GM10248 (cell line): ENCODE data around the gene ARMC2.

Source experiments
- CTCF ChIA-PET: fragments of 300-600 bp; sonication (Branson Sonifier 250); formaldehyde crosslinking; extraction: SDS; loops from one replicate; lab custom pipeline; 2021; ENCODE audit warnings: antibody characterized with exemption; lab: Yijun Ruan, JAX
- POLR2A ChIA-PET: fragments of 350-650 bp; sonication (Branson Sonifier 250); formaldehyde crosslinking; extraction: SDS; loops from one replicate; lab custom pipeline; 2020; ENCODE audit warnings: antibody characterized with exemption; lab: Yijun Ruan, JAX
- DNase-seq: peaks from one replicate; pipeline ENCODE4 v3.0.0; 2012; ENCODE audit errors: extremely low spot score
- TF ChIP-seq, protein P1 (sequence below): IDR thresholded peaks from 2 replicates; pipeline ENCODE4 v1.5.1; 2012; ENCODE audit warnings: mild to moderate bottlenecking, low read depth; ENCODE audit errors: extremely low read depth, missing control alignments, control extremely low read depth

ARMC2 gene

DNA sequence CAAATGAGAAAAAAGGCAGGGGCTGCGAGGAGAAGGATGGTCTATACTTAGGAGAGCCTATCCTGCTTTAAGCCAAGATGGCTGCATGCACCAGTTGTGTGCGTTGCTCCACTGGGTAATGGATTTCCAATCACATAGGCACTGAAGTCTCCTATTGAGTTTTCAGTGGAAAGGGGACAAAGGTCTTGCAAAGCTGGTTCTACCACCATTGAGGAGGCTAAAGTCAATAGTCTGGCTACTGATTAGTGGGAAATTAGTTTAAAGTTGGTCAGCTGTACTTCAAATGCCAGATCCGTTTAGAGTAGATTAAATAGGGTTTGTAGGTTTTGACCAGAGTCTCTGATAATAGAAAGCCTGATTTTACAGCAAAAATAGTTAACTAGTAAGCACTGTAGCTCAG lies 141.5 kb downstream of the ARMC2 start:
- POLR2A ChIA-PET, result no interaction called here
- TF ChIP-seq, protein P1, sequence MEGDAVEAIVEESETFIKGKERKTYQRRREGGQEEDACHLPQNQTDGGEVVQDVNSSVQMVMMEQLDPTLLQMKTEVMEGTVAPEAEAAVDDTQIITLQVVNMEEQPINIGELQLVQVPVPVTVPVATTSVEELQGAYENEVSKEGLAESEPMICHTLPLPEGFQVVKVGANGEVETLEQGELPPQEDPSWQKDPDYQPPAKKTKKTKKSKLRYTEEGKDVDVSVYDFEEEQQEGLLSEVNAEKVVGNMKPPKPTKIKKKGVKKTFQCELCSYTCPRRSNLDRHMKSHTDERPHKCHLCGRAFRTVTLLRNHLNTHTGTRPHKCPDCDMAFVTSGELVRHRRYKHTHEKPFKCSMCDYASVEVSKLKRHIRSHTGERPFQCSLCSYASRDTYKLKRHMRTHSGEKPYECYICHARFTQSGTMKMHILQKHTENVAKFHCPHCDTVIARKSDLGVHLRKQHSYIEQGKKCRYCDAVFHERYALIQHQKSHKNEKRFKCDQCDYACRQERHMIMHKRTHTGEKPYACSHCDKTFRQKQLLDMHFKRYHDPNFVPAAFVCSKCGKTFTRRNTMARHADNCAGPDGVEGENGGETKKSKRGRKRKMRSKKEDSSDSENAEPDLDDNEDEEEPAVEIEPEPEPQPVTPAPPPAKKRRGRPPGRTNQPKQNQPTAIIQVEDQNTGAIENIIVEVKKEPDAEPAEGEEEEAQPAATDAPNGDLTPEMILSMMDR, result no peak
- CTCF ChIA-PET, result interaction anchor here (1.5 kb wide), 1 partner anchor 22 kb away, joined by 3 read pairs; no protein-coding TSS in a partner anchor
- DNase-seq, result no peak

DNA sequence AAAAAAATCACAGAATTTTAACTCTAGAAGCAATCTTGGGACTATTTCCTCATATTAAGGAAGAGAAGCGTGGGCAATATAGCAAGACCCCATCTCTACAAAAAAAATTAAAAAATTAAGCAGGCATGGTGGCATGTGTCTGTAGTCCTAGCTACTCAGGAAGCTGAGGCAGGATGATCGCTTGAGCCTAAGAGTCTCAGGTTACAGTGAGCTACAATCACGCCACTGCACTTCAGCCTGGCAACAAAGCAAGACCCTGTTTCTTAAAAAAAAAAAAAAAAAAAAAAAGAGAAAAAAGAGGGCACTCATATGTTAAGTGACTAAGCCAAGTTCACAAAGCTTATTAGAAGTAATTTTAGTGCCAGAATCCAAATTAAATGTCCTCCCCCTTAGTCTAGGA lies 145.7 kb downstream of the ARMC2 start:
- POLR2A ChIA-PET, result no interaction called here
- CTCF ChIA-PET, result no interaction called here
- DNase-seq, result no peak
- TF ChIP-seq, protein P1, result no peak

- ChIA-PET POLR2A (no interaction called here), CTCF (no interaction called here)
- TF ChIP-seq, protein P1, result no peak
- no peak for DNase-seq
Observed at GRCh38 chr6:108995296-108995695, 147.1 kb downstream of the ARMC2 start.

GRCh38 chr6:108996208-108996607 lies 148.0 kb downstream of the ARMC2 start:
- ChIA-PET CTCF (interaction anchor here (1.6 kb wide), 1 partner anchor 9 kb away, joined by 4 read pairs; no protein-coding TSS in a partner anchor), POLR2A (no interaction called here)
- TF ChIP-seq, protein P1, result no peak
- no peak for DNase-seq

GRCh38 chr6:108998485-108998884 lies 150.3 kb downstream of the ARMC2 start:
- TF ChIP-seq, protein P1, result no peak
- DNase-seq, result no peak
- CTCF ChIA-PET, result no interaction called here
- POLR2A ChIA-PET, result no interaction called here

- ChIA-PET POLR2A (no interaction called here), CTCF (no interaction called here)
Observed at GRCh38 chr6:108999428-108999827, 151.2 kb downstream of the ARMC2 start.

More at GRCh38 chr6:108999428-108999827, 151.2 kb downstream of the ARMC2 start:
- no peak for DNase-seq
- TF ChIP-seq, protein P1, result no peak
